T-helper 2 cell treated with Interferon-gamma antibody and Interleukin-4, amounts not matched to agents 5 μg/mL and 100 μg/mL, for 36 hours (primary cell): Measurements from ENCODE around the gene TLE1.
"Not testable (repeated sequence)": the region's sequence is repeated elsewhere in the genome, so short reads cannot be mapped to it uniquely, and the experiment has no call there.

Experiments
- DNase-seq: peaks from one replicate; pipeline ENCODE4 v3.0.0; 2021; ENCODE audit warnings: low spot score
- H3K27ac Mint-ChIP-seq: one replicate; pipeline ENCODE4 v1.8.0; 2021; ENCODE audit warnings: mild to moderate bottlenecking, mixed read lengths
- H3K27me3 Mint-ChIP-seq: one replicate; pipeline ENCODE4 v1.8.0; 2021; ENCODE audit warnings: low read depth, mixed read lengths
- H3K36me3 Mint-ChIP-seq: one replicate; pipeline ENCODE4 v1.8.0; 2021; ENCODE audit warnings: low read depth, mixed read lengths
- H3K4me1 Mint-ChIP-seq: one replicate; pipeline ENCODE4 v1.8.0; 2021; ENCODE audit warnings: low read depth, mixed read lengths
- H3K4me3 Mint-ChIP-seq: one replicate; pipeline ENCODE4 v1.8.0; 2022; ENCODE audit warnings: mild to moderate bottlenecking, moderate library complexity, mixed read lengths
- H3K9me3 Mint-ChIP-seq: one replicate; pipeline ENCODE4 v1.8.0; 2021; ENCODE audit warnings: mixed read lengths

TLE1 gene

DNA sequence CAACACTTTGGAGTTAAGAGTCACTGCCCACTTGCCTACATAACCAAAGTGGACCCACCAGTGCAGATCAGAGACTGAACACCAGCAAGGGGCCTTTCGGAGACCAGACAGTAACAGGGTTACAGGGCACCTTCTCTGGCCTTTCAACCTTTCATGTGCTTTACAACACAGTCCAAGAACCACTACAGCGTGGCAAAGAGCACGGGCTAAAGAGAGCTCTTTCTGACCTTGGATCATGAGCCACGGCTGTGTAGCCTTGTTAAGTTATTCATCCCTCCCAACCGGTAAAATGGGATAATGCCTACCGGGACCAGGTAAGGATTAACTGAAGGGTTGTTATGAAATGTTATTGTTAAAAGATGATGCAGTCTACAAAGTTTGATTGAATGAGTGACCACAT is 75.0 kb downstream of the TLE1 start:
- Mint-ChIP-seq H3K4me1 (peaks cover 2% of the 10 kb centered on the region), H3K27ac (no peak overlapping the region), H3K27me3 (no peaks in the 10 kb centered on the region), H3K36me3 (no peaks in the 10 kb centered on the region), H3K9me3 (no peaks in the 10 kb centered on the region), H3K4me3 (no peak overlapping the region)
- no peak for DNase-seq

DNA sequence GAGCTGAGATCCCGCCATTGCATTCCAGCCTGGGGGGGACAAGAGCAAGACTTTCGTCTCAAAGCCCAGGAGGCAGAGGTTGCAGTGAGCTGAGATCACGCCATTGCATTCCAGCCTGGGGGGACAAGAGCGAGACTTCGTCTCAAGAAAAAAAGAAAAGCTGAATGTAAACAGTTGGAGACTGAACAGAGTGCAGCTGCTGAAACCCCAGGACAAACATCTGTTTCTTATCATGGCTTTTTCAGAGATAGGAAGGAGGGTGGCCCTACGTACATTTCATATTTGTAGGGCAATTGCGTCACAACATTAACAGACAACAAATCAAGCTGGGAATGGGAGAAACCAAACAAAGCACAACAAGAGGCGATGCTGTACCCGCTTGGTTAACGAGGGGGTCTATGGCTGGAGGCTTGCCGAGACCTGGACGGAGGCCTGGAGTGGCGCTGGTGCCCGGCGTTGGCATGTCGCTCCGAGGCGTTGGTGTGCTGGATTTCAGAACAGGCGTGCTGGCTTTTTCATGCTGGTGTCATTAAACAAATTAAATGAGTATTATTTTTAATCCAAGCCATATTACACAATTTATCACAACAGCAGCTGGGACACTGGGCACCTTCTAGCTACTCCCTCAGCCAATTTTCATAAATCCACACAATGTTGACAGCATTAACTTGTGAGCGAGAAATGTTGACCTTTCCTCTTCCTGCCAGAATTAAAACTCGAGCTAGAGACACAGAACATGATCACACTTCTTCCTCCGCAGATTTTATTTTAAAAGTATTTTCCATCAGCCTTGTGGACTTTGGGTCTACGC is 76.1 kb downstream of the TLE1 start:
- peaks cover 2% of the 10 kb centered on the region for H3K4me1 Mint-ChIP-seq
- H3K27me3 Mint-ChIP-seq: no peaks in the 10 kb centered on the region
- H3K27ac Mint-ChIP-seq: no peak overlapping the region
- no peaks in the 10 kb centered on the region for H3K36me3 Mint-ChIP-seq
- no peak for DNase-seq
- no peak overlapping the region for H3K4me3 Mint-ChIP-seq
- no peaks in the 10 kb centered on the region for H3K9me3 Mint-ChIP-seq

DNA sequence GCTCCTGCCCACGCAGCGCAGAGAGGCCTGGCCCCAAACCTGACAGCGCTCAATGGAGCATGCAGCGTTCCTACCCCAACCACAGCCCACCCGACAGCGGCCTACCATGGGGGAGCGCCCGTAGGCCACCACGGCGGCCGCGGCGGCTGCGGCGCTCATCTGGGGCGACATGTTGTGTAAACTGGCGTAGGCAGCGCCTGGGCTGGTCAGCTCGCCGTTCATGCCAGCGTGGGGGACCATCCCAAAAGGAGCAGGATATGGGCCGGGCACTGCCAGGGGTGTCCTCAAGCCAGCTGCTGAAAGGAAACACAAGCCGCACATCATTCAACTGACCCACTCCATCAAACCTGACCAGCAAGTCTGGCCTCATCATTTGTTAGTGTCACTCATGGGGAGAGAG is 77.7 kb downstream of the TLE1 start:
- Mint-ChIP-seq H3K27me3 (no peaks in the 10 kb centered on the region), H3K36me3 (no peaks in the 10 kb centered on the region), H3K9me3 (peaks cover 6% of the 10 kb centered on the region), H3K4me1 (peaks cover 2% of the 10 kb centered on the region), H3K27ac (no peak overlapping the region), H3K4me3 (no peak overlapping the region)
- no peak for DNase-seq

DNA sequence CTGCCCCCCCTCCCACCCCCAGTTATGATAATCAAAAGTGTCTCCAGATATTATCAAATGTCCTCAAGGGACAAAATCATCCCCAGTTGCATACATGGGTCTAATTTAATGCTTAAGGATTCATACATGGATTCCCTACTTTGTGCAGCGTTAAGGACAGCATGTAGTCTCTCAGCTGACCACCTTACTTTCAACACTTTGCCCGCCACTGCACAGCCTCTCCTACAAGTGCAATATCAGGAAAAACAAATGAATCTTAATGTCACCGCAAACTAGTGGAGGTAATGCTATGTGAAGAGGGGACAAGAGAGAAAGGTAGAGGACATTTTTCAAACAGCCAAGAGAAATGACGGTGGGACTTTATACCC is 78.6 kb downstream of the TLE1 start:
- Mint-ChIP-seq H3K36me3 (no peaks in the 10 kb centered on the region), H3K4me3 (no peak overlapping the region)

DNA sequence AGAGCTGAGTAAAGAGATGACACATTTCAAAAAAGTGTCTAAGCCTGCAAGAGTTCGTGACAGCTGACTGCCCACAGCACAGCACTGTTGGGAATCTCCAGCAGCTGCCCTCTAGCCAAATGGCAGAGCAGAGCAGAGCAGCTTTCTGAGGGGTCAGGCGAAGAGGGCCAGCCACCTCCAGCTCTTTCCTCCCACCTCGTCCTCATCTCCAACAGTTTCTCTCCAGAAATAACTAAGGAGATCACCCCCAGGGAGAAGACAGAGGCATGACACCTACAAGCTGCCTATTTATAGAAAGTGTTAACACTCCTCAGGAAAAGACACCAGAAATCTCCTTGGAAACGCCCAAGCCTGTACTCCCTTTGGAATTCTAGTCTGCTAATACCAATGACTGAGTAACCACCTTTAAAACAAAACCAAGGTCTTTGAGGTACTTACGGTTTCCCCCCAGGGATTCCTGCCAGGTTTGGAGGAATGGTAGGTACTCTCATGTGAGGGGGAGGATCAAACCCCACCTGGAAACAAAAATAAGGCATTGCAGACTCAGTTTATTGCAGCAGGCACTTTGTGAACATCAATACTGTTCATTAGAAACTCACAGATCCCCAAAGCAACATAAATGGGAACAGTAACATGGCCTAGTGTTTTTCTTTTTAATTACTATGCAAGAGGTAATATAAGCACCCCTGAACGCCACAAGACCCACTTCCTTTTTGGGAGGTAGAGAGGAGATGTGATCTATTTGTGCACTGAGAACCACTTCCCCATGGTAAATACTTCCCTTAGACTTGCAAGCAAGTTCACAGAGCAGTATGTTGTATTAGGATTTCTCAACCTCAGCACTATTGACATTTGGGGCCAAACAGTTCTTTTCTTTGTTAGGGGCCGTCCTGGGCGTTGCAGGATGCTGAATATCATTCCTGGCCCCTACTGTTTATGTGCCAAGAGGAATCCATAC is 79.3 kb downstream of the TLE1 start:
- Mint-ChIP-seq H3K36me3 (no peaks in the 10 kb centered on the region), H3K27me3 (no peaks in the 10 kb centered on the region), H3K9me3 (peaks cover 6% of the 10 kb centered on the region), H3K27ac (no peak overlapping the region), H3K4me1 (peaks cover 2% of the 10 kb centered on the region), H3K4me3 (no peak overlapping the region)
- DNase-seq: no peak

More for the DNA sequence above, 78.6 kb downstream of the TLE1 start:
- Mint-ChIP-seq H3K27ac (no peak overlapping the region), H3K9me3 (peaks cover 6% of the 10 kb centered on the region), H3K4me1 (peaks cover 2% of the 10 kb centered on the region), H3K27me3 (no peaks in the 10 kb centered on the region)
- DNase-seq: no peak

DNA sequence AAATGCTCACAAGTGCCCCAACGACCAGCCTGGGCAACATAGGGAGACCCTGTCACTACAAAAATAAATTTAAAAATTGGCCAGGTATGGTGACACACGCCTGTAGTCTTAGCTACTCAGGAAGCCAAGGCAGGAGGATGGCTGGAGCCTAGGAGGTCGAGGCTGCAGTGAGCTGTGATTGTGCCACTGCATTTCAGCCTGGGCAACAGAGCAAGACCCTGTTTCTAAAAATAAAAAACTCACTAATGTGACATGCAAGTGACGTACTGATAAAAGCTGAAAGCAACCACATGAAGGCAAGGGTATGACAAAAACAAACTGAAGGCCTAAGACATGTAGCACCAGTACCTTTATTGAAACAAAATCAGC is 81.1 kb downstream of the TLE1 start:
- no peaks in the 10 kb centered on the region for H3K27me3 Mint-ChIP-seq
- peaks cover 6% of the 10 kb centered on the region for H3K9me3 Mint-ChIP-seq
- no peak overlapping the region for H3K27ac Mint-ChIP-seq
- no peak for DNase-seq
- peaks cover 2% of the 10 kb centered on the region for H3K4me1 Mint-ChIP-seq
- no peaks in the 10 kb centered on the region for H3K36me3 Mint-ChIP-seq
- H3K4me3 Mint-ChIP-seq: no peak overlapping the region

DNA sequence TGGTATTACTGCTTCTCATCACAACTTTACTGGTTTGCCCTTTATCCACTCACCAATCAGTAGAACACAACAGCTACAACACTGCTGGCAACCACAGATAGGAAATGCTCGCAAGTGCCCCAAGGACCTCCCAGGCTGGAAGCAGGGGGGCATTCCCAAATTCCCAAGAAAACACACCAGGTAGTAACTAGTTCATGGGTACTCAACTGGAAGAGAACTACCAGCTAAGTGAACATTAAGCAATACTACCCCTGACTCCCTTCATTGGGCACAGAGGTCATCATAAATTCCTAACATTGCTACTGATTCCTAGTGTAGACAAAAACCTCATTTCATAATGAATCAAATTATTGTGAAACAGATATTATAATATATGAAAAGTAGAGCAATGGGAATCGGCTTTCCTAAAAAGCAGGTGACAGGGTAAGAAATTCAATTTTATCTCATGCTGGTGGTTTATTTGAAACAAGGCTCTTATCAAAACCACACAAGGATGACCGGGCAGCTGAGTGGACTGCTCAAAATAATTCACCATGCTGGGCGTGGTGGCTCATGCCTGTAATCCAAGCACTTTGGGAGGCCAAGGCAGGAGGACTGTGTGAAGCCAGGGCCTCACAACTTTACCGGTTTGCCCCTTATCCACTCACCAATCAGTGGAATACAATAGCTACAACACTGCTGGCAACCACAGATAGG is 81.6 kb downstream of the TLE1 start:
- no peak overlapping the region for H3K27ac Mint-ChIP-seq
- no peaks in the 10 kb centered on the region for H3K36me3 Mint-ChIP-seq
- DNase-seq: no peak

DNA sequence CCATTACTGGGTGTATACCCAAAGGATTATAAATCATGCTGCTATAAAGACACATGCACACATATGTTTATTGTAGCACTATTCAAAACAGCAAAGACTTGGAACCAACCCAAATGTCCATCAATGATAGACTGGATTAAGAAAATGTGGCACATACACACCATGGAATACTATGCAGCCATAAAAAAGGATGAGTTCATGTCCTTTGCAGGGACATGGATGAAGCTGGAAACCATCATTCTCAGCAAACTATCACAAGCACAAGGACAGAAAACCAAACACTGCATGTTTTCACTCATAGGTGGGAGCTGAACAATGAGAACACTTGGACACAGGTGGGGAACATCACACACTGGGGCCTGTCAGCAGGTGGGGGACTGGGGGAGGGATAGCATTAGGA is 83.1 kb downstream of the TLE1 start:
- not testable (repeated sequence) for H3K27me3 Mint-ChIP-seq, H3K27ac Mint-ChIP-seq, H3K4me3 Mint-ChIP-seq, H3K9me3 Mint-ChIP-seq, H3K36me3 Mint-ChIP-seq, H3K4me1 Mint-ChIP-seq, DNase-seq

More for the DNA sequence above, 81.6 kb downstream of the TLE1 start:
- Mint-ChIP-seq H3K27me3 (no peaks in the 10 kb centered on the region), H3K4me3 (no peak overlapping the region), H3K4me1 (peaks cover 2% of the 10 kb centered on the region), H3K9me3 (peaks cover 6% of the 10 kb centered on the region)

DNA sequence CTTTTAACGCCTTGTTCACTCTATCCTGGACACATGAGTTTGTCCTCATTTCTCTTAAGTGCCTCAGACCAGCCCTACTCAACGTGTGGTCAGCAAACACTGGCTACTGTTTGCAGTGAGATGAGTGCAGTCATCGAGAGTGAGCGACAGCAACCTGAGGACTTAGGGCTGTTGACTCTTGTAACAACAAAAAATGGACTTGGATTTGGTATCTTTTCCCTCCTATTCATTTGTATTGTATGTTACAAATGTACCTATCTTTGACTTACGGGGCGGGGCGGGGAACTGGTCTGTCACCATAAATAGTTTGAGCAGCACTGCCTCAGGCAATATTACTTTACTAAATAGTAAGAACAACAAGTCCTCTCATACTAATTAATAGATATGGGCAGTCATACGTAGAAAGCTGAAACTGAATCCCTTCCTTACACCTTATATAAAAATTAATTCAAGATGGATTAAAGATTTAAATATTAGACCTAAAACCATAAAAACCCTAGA is 84.1 kb downstream of the TLE1 start:
- DNase-seq: no peak
- H3K27me3 Mint-ChIP-seq: no peaks in the 10 kb centered on the region
- H3K9me3 Mint-ChIP-seq: peaks cover 6% of the 10 kb centered on the region
- no peak overlapping the region for H3K27ac Mint-ChIP-seq
- H3K4me3 Mint-ChIP-seq: no peak overlapping the region
- H3K4me1 Mint-ChIP-seq: peaks cover under 1% of the 10 kb centered on the region
- no peaks in the 10 kb centered on the region for H3K36me3 Mint-ChIP-seq

DNA sequence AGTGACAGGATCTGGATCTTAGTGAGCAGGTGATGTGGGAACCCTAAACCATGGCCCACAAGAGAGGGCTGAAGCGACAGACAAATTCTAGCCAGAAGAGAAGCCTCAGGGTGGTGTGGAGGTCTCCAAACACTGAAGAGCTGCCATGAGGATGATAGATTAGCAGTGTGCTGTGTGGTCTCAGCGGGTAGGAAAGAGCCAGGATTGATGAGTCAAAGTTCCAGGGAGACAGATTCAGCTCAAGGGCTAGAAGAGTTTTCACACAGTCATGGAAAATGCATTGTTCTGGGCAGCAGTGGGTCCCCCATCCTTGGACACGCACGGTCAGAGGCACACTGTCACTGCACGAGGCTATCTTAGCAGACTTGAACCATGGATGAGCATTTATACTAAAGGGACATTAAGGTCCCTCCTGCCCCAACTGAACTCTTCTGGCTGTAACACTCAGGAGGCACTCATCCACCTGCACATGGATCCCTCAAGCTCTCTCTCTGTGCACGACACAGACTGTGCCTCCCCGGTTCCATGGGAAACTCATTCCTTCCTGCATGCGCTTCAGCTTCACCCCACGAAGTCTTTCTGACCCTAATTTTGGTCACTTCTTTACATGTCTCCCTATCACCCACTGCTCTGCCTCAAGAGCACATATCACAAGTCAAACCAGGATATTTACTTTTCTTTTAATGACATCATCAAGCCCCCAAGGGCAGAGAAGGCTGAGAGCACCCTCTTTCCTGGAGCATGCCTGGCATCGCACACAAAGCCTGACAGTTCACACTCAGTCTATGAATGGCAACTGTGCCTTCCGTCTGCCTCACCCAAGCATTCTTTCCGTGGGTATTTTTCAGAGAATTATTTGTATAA is 84.8 kb downstream of the TLE1 start:
- Mint-ChIP-seq H3K9me3 (peaks cover 6% of the 10 kb centered on the region), H3K4me1 (no peaks in the 10 kb centered on the region), H3K27me3 (no peaks in the 10 kb centered on the region), H3K36me3 (no peaks in the 10 kb centered on the region), H3K4me3 (no peak overlapping the region), H3K27ac (no peak overlapping the region)
- DNase-seq: no peak

DNA sequence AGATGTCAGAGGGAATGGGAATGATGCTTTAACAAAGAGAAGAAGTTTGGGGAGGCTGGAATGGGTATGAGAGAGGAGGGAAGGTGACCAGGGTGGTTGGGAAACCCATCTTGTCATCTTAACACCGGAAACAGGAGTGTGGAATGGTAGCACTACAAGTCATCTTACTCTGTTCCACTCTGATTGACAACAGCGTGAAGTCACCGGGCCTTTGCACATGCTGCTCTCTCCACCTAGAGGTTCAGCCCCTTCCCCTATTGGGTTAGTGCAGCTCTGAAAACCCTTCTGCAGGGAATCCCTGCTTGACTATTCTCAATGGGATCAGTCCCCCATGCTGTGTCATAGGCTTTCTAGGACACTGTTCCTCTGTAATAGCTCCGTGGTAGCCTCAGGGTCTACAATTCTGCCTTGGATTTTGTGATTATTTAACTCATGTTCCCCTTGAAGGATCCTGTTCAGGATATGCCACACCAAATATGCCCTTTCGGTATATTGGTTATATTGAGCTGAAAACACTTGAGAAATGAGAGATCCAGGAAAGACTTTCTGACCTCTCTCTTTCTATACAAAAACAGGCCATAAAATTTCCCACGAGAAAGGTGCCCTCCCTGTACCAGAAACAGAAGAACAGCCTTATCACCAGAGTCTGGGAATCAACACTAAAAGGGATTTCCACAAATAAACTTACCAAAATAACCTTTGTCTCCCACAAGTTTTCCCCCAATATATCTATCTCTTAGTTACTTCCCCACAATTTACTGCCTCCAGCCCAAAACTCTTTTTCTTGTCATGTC is 86.3 kb downstream of the TLE1 start:
- no peaks in the 10 kb centered on the region for H3K27me3 Mint-ChIP-seq
- H3K4me1 Mint-ChIP-seq: no peaks in the 10 kb centered on the region
- H3K9me3 Mint-ChIP-seq: peaks cover 6% of the 10 kb centered on the region
- H3K4me3 Mint-ChIP-seq: no peak overlapping the region
- no peaks in the 10 kb centered on the region for H3K36me3 Mint-ChIP-seq
- DNase-seq: no peak
- H3K27ac Mint-ChIP-seq: no peak overlapping the region

DNA sequence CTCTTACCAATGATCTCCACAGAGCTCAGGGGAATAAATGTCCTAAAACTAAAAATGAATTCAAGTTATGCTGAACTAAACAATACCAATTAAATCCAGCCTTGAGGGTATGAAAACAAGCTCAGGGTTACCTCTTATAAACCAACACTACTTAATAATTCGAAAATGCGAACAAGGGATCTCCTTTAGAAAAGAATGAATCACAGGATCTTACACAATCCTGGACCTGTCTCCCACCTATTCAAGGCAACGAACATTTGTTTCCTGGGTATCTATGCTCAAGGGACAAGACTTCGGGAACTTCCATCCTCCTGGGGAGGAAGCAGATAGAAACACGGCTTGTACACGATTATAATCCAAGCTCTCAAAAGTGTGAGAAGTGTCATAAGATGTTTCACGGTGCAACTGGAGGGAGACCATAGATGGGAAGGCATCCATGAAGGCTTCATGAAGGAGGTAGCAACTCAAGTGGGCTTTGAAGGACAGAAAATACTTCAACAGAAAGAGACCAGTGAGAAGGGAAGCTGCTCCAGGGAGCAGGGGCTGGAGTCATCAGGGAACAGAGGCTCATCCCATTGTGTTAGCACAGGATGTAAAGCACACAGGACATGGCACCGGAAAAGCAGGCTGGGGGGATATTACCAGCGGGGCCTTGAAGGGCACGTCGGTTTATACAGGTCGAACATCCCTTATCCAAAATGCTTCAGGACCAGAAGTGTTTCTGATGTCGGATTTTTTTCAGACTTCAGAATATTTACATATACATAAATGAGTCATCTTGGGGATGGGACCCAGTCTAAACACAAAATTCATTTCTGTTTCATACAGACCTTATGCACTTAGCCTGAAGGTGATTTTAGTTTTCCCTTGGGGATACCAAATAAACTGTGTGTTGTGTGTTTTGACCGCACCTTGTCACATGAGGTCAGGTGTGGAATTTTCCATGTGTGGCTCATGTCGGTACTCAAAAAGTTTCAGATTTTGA is 87.4 kb downstream of the TLE1 start:
- Mint-ChIP-seq H3K4me3 (no peak overlapping the region), H3K27ac (no peak overlapping the region), H3K9me3 (no peaks in the 10 kb centered on the region)

More for the DNA sequence above, 87.4 kb downstream of the TLE1 start:
- Mint-ChIP-seq H3K27me3 (no peaks in the 10 kb centered on the region), H3K36me3 (no peaks in the 10 kb centered on the region), H3K4me1 (no peaks in the 10 kb centered on the region)
- DNase-seq: no peak
